ENCODE data around the gene FRS2. TPM values are rescaled to one million over a fixed set of nuclear protein-coding genes. Genes with fewer than 3 reads are reported as not detected.

The FRS2 gene
- total and polyA plus RNA-seq, 10 donors, result 3.4 to 51.7 (median 26.5) TPM

- H3K9me3 ChIP-seq, result no peaks in the 10 kb centered on the region
- no peak for DNase-seq
- WGBS, 5 donors, result 88 to 97% (median 92%) methylated on average over 8 of the region's 8 CpGs
- TF ChIP-seq POLR2A (IDR thresholded peaks at IDR 0.05) (no peak), POLR2AphosphoS5 (IDR thresholded peaks at IDR 0.05) (no peak), CTCF (IDR thresholded peaks at IDR 0.05 in 8 of 11, conservative IDR thresholded peaks at IDR 0.05 in 3 of 11) (no peak)
- no peaks in the 10 kb centered on the region for H3K36me3 ChIP-seq
- no peaks in the 10 kb centered on the region for H3K27me3 ChIP-seq (replicated peaks in 1 of 7)
- H3K27ac ChIP-seq, result no peak overlapping the region
- intact Hi-C loops (cut with DNase I; ENCODE audit: low total_unique reads), result no loop called here
- no peak overlapping the region for H3K4me3 ChIP-seq
- no peaks in the 10 kb centered on the region for H3K4me1 ChIP-seq
Measured at GRCh38 chr12:69550569-69551350, 80.6 kb downstream of the FRS2 start.

GRCh38 chr12:69553628-69554248 lies 83.5 kb downstream of the FRS2 start:
- H3K27ac ChIP-seq, result no peak overlapping the region
- no peaks in the 10 kb centered on the region for H3K4me1 ChIP-seq
- H3K36me3 ChIP-seq, result no peaks in the 10 kb centered on the region
- H3K9me3 ChIP-seq, result no peaks in the 10 kb centered on the region
- 59 to 78% (median 75%) methylated on average over 2 of the region's 2 CpGs for WGBS, 5 donors
- H3K4me3 ChIP-seq, result no peak overlapping the region
- intact Hi-C loops (cut with DNase I; ENCODE audit: low total_unique reads), result no loop called here
- no peak for DNase-seq
- no peak for TF ChIP-seq CTCF (IDR thresholded peaks at IDR 0.05 in 8 of 11, conservative IDR thresholded peaks at IDR 0.05 in 3 of 11)
- H3K27me3 ChIP-seq (replicated peaks in 1 of 7), result no peaks in the 10 kb centered on the region

- H3K27me3 ChIP-seq (replicated peaks in 1 of 7), result no peaks in the 10 kb centered on the region
- H3K27ac ChIP-seq, result no peak overlapping the region
- H3K36me3 ChIP-seq, result no peaks in the 10 kb centered on the region
- H3K4me3 ChIP-seq, result no peak overlapping the region
- peaks cover 0 to 3% (median 0%) of the 10 kb centered on the region in 6 donors for H3K4me1 ChIP-seq
- 75 to 95% (median 84%) methylated on average over 6 of the region's 6 CpGs for WGBS, 5 donors
- DNase-seq, result no peak
- no peak for TF ChIP-seq CTCF (IDR thresholded peaks at IDR 0.05 in 8 of 11, conservative IDR thresholded peaks at IDR 0.05 in 3 of 11)
- H3K9me3 ChIP-seq, result no peaks in the 10 kb centered on the region
- intact Hi-C loops (cut with DNase I; ENCODE audit: low total_unique reads), result no loop called here
Measured at GRCh38 chr12:69555461-69555860, 85.3 kb downstream of the FRS2 start.

GRCh38 chr12:69556383-69556782 lies 86.2 kb downstream of the FRS2 start:
- Histone ChIP-seq H3K4me3 (no peak overlapping the region), H3K4me1 (peaks cover 0 to 3% (median 0%) of the 10 kb centered on the region in 6 donors), H3K36me3 (no peaks in the 10 kb centered on the region), H3K27me3 (replicated peaks in 1 of 7) (no peaks in the 10 kb centered on the region), H3K27ac (no peak overlapping the region), H3K9me3 (no peaks in the 10 kb centered on the region)
- WGBS, 5 donors, result 89 to 97% (median 93%) methylated on average over 9 of the region's 9 CpGs
- DNase-seq, result no peak
- intact Hi-C loops (cut with DNase I; ENCODE audit: low total_unique reads), result no loop called here
- no peak for TF ChIP-seq CTCF (IDR thresholded peaks at IDR 0.05 in 8 of 11, conservative IDR thresholded peaks at IDR 0.05 in 3 of 11)
- TF ChIP-seq POLR2AphosphoS5 (IDR thresholded peaks at IDR 0.05), result no peak
- TF ChIP-seq POLR2A (IDR thresholded peaks at IDR 0.05), result no peak

All from spleen (tissue), 11 donors.